BJ (cell line): ENCODE data around the gene DNAJC11. TPM values are rescaled to one million over a fixed set of nuclear protein-coding genes. Genes with fewer than 3 reads are reported as not detected.

ENCODE experiments used
- CTCF ChIA-PET: fragments of 350-600 bp; formaldehyde crosslinking; extraction: SDS; loops from one replicate; lab custom pipeline; 2021; ENCODE audit warnings: antibody characterized with exemption, inconsistent platforms; lab: Yijun Ruan, JAX
- POLR2A ChIA-PET: fragments of 300-600 bp; sonication (Branson Sonifier 250); formaldehyde crosslinking; extraction: SDS; loops from one replicate; lab custom pipeline; 2021; ENCODE audit warnings: antibody characterized with exemption; lab: Charles Lee
- DNase-seq: peaks from one replicate; pipeline ENCODE4 v3.0.0-alpha.2; 2011; ENCODE audit warnings: low read depth
- H3K27me3 ChIP-seq: 2 replicates; pipeline ENCODE4 v1.6.0; 2011; ENCODE audit warnings: low read length; ENCODE audit not compliant: control insufficient read depth, insufficient read depth
- H3K36me3 ChIP-seq: 2 replicates; pipeline ENCODE4 v1.5.1; 2011; ENCODE audit warnings: low read length; ENCODE audit not compliant: control insufficient read depth, insufficient read depth
- H3K4me3 ChIP-seq: 2 replicates; pipeline ENCODE4 v1.5.1; 2011; ENCODE audit warnings: low read depth, mild to moderate bottlenecking, control low read depth, low read length
- polyA plus RNA-seq: library from polyadenylated mRNA; depleted of rRNA; stranded (reverse); fragments of >200 nt; gene quantifications from 2 replicates; pipeline ENCODE4 v1.2.3, GENCODE V29; 2011
- TF ChIP-seq, protein P1 (sequence below): IDR thresholded peaks from 2 replicates; pipeline ENCODE4 v1.5.1; 2011; ENCODE audit warnings: low read depth, mild to moderate bottlenecking, control low read depth, inconsistent platforms, low read length, moderate library complexity; ENCODE audit not compliant: insufficient read depth

Gene DNAJC11
- polyA plus RNA-seq, 1 experiment, result 36.0 TPM

- ChIA-PET CTCF (interaction anchor here (0.6 to 1.0 kb wide), 3 partner anchors 8 to 45 kb away, joined by 3 to 4 read pairs (median 3); no protein-coding TSS in a partner anchor), POLR2A (no interaction called here)
- no peak overlapping the region for H3K4me3 ChIP-seq
- peaks cover 54% of the 10 kb centered on the region for H3K36me3 ChIP-seq
- TF ChIP-seq, protein P1, sequence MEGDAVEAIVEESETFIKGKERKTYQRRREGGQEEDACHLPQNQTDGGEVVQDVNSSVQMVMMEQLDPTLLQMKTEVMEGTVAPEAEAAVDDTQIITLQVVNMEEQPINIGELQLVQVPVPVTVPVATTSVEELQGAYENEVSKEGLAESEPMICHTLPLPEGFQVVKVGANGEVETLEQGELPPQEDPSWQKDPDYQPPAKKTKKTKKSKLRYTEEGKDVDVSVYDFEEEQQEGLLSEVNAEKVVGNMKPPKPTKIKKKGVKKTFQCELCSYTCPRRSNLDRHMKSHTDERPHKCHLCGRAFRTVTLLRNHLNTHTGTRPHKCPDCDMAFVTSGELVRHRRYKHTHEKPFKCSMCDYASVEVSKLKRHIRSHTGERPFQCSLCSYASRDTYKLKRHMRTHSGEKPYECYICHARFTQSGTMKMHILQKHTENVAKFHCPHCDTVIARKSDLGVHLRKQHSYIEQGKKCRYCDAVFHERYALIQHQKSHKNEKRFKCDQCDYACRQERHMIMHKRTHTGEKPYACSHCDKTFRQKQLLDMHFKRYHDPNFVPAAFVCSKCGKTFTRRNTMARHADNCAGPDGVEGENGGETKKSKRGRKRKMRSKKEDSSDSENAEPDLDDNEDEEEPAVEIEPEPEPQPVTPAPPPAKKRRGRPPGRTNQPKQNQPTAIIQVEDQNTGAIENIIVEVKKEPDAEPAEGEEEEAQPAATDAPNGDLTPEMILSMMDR, result no peak
- H3K27me3 ChIP-seq, result no peaks in the 10 kb centered on the region
- DNase-seq, result no peak
Measured at GRCh38 chr1:6596886-6597776, 104.5 kb downstream of the DNAJC11 start.

GRCh38 chr1:6596351-6596750 is 105.3 kb downstream of the DNAJC11 start:
- POLR2A ChIA-PET, result no interaction called here
- no peak for DNase-seq
- CTCF ChIA-PET, result interaction anchor here (0.6 to 1.0 kb wide), 2 partner anchors 14 to 44 kb away, joined by 3 to 4 read pairs; no protein-coding TSS in a partner anchor

DNA sequence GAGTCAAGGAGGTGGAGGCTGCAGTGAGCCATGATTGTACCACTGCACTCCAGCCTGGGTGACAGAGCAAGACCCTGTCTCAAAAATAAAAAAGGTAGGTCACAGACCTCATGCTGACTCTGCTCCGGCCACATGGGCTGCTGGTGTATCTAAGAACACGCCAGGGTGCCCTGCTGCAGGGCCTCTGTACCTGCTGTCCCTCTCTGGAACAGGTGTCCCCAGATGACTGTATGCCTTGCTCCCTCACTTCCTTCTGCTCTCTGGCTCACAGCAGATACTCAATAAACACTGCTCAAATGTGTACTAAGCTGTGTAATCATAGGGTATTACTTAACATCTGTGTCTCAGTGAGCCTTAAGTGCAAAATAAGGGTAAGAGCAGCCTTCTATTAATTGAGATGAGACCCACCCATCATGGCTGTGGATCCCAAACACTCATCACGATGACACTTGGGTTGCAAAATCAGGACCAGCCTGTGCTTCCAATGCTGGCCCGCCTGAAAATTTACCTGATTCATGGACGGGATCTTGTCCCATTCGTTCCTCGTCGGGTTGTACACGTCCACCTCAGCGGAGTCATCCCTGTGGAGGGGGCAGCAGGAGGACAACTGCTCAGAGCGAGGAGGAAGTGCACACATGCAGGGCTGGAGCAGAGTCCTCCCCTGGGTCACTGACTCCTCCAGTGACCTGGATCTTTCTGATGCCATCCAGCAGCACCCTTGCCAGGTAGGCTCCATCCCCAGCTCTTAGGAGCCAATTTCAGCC is 106.5 kb downstream of the DNAJC11 start:
- Histone ChIP-seq H3K27me3 (no peaks in the 10 kb centered on the region), H3K36me3 (peaks cover 57% of the 10 kb centered on the region), H3K4me3 (no peak overlapping the region)
- CTCF ChIA-PET, result interaction anchor here (1.5 kb wide), 1 partner anchor 41 kb away, joined by 3 read pairs; the partner anchor contains the start of gene NOL9
- POLR2A ChIA-PET, result interaction anchor here (0.6 kb wide), 1 partner anchor 8 kb away, joined by 3 read pairs; the partner anchor contains the start of gene KLHL21
- TF ChIP-seq, protein P1, result no peak
- DNase-seq, result no peak

More at GRCh38 chr1:6596351-6596750, 105.3 kb downstream of the DNAJC11 start:
- H3K36me3 ChIP-seq, result peaks cover 56% of the 10 kb centered on the region
- H3K27me3 ChIP-seq, result no peaks in the 10 kb centered on the region
- TF ChIP-seq, protein P1, result no peak
- H3K4me3 ChIP-seq, result no peak overlapping the region

DNA sequence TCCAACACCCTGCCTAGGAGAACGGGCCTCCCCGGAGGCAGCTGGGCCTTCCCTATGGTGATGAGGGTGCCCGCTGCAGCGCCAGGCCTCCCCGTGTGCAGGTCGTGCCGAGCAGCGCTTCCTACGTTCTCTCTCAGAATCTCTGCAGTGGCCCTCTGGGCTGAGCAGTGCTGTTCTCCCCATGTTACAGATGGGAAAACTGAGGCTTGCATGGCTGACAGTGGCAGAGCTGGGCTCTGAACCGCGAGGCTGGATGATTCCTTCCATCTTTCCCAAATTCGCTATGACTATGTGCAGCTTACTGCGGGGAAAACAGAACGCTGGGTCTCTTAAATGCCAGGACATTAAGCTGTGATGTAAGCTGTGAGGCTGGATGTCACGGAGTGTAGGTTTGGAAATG is 107.8 kb downstream of the DNAJC11 start:
- Histone ChIP-seq H3K4me3 (no peak overlapping the region), H3K27me3 (no peaks in the 10 kb centered on the region), H3K36me3 (peaks cover 53% of the 10 kb centered on the region)
- TF ChIP-seq, protein P1, result no peak
- DNase-seq, result no peak
- ChIA-PET POLR2A (no interaction called here), CTCF (interaction anchor here (1.5 kb wide), 1 partner anchor 40 kb away, joined by 3 read pairs; the partner anchor contains the start of gene NOL9)
